Midbrain (tissue), 1 donor: Measurements from ENCODE around the gene GRID2.
"Not testable (repeated sequence)": the region's sequence is repeated elsewhere in the genome, so short reads cannot be mapped to it uniquely, and the experiment has no call there.

ENCODE experiments used
- DNase-seq: peaks from one replicate; lab custom pipeline; 2025; lab: John Stamatoyannopoulos, UW

GRID2 gene

DNA sequence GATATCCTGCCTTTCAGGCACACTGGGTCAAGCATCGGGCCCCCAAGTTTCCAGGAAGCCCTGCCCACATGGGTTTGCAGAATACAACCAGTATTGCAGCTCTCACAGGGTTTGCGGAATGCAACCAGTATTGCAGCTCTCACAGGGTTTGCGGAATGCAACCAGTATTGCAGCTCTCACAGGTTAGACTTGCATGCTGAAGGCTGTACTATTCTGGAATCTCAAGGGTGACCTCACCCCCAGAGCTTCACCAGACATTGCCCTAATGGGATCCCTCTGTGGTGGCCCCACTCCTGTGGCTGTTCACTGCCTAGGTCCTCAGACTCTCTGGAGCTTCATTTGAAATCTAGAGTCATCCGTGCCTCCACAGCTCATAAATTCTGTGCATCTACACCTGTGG lies 884.1 kb downstream of the GRID2 start:
- DNase-seq: no peak

DNA sequence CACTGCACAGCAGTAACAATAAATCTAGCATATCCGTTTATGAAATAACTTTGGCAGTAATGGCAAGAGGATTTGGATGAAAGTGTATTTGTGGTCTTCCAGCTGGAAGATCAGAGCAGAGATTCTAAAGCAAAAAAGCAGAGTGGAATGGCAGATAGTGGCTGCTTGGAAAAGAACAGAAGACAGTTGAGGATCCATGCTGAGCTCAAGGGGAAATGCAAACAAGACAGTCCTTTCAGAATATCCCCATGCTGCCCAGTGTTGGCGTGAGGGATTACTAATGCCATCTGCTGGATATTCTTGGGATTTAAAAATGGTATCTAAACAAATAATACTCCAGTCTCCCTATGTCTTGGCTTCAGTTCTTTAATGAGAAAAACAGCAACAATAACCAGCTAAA lies 895.7 kb downstream of the GRID2 start:
- DNase-seq: peak; percentile 11

- DNase-seq: no peak
Measured at GRCh38 chr4:93201471-93202096, 897.8 kb downstream of the GRID2 start.

DNA sequence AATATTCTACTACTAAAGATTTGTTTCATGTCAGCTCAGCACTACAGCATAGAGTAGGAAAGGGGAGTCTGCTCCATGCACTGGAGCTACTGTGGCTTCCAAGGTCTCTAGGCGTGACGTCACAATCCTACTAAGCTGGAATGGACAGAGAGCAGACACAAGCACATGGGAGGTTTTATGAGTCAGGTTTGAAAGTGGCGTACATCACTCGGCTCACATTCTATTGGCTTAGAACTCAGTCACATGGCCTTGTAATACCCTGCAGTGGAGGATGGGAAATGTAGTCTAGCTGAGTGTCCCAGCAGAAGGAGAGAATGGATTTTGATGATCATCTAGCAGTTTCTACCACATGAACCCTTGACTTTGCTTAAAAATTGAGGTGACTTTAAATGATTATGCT lies 899.9 kb downstream of the GRID2 start:
- no peak for DNase-seq

- DNase-seq: no peak
Measured at GRCh38 chr4:93212250-93212649, 908.5 kb downstream of the GRID2 start.

GRCh38 chr4:93216646-93217045 lies 912.9 kb downstream of the GRID2 start:
- no peak for DNase-seq

- no peak for DNase-seq
Measured at GRCh38 chr4:93217431-93217830, 913.7 kb downstream of the GRID2 start.

- no peak for DNase-seq
Measured at GRCh38 chr4:93221771-93222170, 918.0 kb downstream of the GRID2 start.

DNA sequence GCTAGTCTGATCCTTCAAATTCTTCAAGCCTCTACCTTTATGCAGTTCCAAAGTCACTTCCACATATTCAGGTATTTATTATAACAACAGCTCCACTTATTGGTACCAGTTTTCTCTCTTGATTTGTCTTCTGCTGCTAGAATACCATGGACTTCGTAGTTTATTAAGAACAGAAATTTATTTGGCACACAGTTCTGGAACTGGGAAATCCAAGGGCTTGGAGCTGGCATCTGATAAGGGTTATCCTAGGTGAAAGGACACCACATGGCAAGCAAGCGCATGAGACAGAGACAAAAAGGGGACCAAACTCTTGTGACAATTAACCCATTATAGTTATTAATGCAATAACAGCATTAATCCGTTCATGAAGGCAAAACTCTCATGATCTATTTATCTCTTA lies 924.3 kb downstream of the GRID2 start:
- no peak for DNase-seq

GRCh38 chr4:93232883-93233282 lies 929.1 kb downstream of the GRID2 start:
- no peak for DNase-seq

DNA sequence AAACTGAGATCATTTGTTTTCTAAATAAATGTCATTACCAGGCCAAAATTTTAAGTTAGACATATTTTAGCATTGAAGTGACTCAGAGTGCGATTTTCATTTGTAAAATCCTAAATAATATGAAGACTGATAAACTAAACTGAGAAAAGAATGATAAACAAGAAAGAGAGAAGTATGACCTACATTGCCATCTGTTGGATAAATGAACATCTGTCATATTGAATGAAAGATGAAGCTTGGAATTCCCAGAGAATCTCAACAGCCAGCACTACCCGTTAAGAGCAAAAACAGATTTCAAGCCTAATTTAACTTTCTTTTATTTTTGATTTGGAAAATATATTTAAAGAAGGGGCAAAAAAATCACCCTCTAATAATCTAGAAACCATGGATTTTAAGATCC lies 933.8 kb downstream of the GRID2 start:
- no peak for DNase-seq

- no peak for DNase-seq
Measured at GRCh38 chr4:93243262-93243661, 939.5 kb downstream of the GRID2 start.

DNA sequence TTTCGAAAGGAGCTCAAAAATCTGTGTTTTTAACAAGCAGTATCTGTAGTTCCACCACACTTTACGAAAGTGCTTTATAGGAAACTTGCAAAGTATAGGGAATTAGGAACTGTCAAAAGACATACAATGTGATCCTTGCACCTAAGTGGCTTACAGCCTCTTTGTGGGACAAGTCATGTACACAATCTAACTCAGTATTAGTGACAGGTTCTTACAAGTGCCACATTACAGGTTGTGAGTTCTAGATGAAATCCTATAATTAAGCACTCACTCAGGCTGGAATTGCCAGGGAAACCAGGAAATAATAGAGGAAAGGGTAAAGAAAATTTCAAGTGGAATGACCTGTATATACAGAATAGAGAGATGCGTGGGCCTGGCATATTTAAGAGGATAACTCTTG lies 957.4 kb downstream of the GRID2 start:
- no peak for DNase-seq

DNA sequence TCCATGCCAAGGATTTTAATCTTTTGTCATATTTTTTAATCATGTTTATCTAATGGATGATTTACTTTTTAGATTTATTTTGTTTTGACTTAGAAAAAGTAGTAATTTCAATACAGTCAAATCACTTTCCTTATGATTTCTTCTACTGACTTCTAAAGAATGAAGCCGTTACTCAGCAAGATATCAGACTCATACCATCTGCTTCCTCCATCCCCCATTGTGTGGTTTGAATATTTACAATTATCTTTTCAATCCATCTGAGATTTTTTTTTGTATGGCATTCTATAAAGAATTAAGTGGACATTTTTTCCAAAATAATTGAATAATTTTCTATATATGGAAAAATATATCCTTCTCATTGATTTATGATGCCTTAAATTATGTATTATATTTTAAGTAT lies 959.4 kb downstream of the GRID2 start:
- no peak for DNase-seq

DNA sequence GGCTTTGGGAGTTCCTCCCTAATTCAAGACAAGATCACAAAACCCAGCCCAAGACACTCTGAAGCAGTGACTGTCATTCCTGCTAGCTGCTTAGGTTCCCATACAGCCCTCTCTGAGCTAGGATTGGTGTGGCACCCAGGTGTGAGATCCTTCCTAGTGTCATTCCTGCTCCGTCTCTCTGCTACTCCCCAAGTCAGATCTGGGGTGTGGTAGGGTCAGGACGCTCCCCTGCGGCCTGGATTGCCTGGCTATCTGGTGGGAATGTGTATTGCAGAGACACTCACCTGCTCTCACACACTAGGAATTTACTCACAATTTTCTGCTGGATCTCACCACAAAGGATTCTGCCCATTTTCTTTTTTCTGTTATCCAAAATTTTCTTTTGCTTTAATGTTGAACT lies 964.0 kb downstream of the GRID2 start:
- DNase-seq: no peak

DNA sequence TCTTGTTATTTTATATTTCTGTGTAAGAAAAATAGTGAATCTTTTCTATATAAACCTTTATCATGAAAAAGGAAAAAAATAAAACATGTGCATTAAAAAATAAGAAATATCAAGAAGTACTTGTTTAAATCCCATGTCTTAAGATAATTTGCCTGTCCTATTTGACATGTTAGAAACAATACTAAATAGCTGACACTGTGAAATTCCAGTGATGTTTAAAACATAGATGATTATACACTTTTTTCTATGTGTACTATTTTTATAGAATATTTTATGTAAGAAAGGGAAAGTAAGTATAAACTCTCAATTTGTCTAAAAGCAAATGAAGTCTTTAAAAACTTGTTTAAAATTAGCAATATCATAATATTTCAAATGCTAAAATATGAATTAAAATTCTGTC lies 981.6 kb downstream of the GRID2 start:
- no peak for DNase-seq

GRCh38 chr4:93289241-93289640 lies 985.5 kb downstream of the GRID2 start:
- DNase-seq: no peak

DNA sequence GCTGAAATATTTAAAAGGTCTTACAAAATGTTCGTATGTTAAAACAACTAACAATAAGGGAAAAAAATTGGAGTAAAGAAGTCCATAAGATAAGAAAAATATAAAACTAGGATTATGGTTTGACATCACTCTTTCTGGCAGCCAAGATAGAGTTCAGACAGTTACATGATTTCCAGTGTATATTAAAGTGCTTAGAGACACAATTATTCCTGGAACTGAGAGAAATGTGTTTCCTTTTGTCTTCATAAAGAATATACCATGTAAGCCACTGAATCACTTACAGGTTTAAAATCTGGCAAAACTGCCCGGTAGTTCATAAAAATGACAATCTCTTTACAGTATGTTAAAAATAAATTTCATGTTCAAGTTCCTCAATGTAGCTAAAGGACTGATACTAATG lies 986.1 kb downstream of the GRID2 start:
- no peak for DNase-seq

GRCh38 chr4:93299118-93299517 lies 995.4 kb downstream of the GRID2 start:
- DNase-seq: no peak

DNA sequence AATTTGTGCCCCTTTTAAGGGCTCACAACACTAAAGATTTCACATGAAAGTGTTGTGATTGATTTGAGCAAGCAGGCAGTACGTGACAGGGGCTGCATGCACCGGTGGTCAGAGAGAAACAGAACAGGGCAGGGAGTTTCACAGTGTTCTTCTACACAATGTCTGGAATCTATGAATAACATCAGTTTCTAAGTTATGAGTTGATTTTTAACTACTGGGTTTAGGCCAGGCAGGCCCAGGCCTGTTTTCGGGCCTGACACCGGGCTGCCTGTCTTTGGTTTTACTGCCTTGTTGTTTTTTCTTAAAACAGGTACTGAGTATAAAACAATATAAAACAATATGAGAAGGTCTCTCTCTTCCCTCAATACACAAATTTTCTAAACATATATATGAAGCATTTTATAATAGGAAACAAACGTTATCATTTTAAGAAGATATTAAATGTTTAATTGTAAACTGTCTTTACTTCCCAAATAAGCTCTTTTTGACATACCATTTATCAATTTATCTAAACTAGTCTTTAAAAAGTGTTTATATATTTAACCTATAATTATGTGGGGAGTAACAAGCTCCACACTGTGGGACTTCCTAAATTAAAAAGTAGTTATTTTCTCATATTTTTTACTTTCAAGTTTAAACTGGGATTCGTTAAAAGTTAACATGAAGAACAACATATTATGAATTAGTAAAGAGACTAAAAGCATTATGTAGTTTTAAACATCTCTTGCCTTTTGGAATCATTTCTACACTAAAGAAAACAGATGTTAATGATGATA lies 997.2 kb downstream of the GRID2 start:
- not testable (repeated sequence) for DNase-seq

DNA sequence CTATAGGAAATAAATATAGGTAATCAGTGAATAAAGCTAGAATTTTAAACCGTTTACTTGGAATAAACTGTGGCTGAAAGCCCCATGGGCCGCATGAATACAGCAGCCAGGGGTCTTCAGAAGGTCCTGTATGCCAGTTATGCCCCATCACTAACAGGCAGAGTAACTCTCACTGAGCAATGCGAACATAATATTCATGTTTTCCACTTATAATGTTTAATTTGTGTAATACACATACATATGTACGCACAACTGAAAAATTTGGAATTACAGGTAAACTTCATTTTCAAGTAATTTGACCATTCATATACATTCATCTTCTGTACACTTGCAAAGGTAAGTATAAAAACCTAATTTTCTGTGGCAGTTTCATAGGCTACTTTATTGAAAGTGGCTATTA lies 998.5 kb downstream of the GRID2 start:
- DNase-seq: no peak

DNA sequence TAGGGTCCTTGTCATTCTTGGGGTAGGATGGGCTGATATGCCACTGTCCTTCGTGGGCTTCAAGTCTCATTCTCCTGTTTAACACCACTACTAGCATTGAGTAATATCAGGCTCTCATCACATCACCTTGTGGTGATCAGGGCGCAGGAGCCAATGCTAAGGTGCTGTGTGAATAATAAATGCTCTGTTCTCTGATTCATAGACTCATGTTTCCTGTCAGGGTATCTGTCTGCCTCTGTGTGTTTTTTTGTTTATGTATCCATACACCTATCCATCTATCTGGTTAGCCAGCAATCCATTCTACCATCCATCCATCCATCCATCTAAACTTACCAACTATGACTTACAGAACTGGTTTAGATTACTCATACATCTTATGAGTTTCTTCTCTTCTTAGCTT lies 999.7 kb downstream of the GRID2 start:
- DNase-seq: no peak

- no peak for DNase-seq
Measured at GRCh38 chr4:93312299-93312698, 1008.5 kb downstream of the GRID2 start.

GRCh38 chr4:93313197-93313596 lies 1009.4 kb downstream of the GRID2 start:
- no peak for DNase-seq
